PC-9 (cell line): Measurements from ENCODE around the gene SPTBN5. TPM values are rescaled to one million over a fixed set of nuclear protein-coding genes. Genes with fewer than 3 reads are reported as not detected.

Experiments
- BruUV-seq: library from RNA; stranded (reverse); fragments of 400-500 nt; replicated peaks from 2 replicates; lab custom pipeline; 2021; lab: Mats Ljungman, UMichigan
- CTCF ChIA-PET: fragments of 300-600 bp; sonication (Branson Sonifier 250); formaldehyde crosslinking; loops from one replicate; lab custom pipeline; 2022; ENCODE audit warnings: antibody characterized with exemption; lab: Charles Lee
- POLR2A ChIA-PET: fragments of 300-600 bp; sonication (Branson Sonifier 250); formaldehyde crosslinking; loops from one replicate; lab custom pipeline; 2022; ENCODE audit warnings: antibody characterized with exemption; ENCODE audit not compliant: unreplicated experiment; lab: Charles Lee
- DNase-seq, 2 experiments: peaks; one replicate each; pipeline versions ENCODE4 v3.0.0 to v3.0.0-alpha.2; 2015 to 2022; ENCODE audit warnings: mixed read lengths in 1 of 2
- H2AFZ ChIP-seq: fragments of 200-600 bp; sonication (generic); 2 replicates; pipeline ENCODE4 v1.8.1; 2017; ENCODE audit warnings: antibody characterized with exemption
- H3F3A ChIP-seq: fragments of 200-600 bp; sonication (generic); 2 replicates; pipeline ENCODE4 v1.8.1; 2017; ENCODE audit warnings: antibody characterized with exemption, mild to moderate bottlenecking, low read depth; ENCODE audit not compliant: insufficient read depth
- H3K27ac ChIP-seq: fragments of 200-600 bp; sonication (generic); 2 replicates; pipeline ENCODE4 v1.6.1; 2016; ENCODE audit warnings: mixed run types
- H3K27me3 ChIP-seq: fragments of 200-600 bp; sonication (generic); 2 replicates; pipeline ENCODE4 v1.6.1; 2016; ENCODE audit warnings: low read depth, mixed run types; ENCODE audit not compliant: insufficient read depth
- H3K36me3 ChIP-seq: fragments of 200-600 bp; sonication (generic); 2 replicates; pipeline ENCODE4 v1.6.1; 2016; ENCODE audit warnings: low read depth, mixed run types
- H3K4me1 ChIP-seq: fragments of 200-600 bp; sonication (generic); replicated peaks from 2 replicates; pipeline ENCODE4 v1.6.1; 2016; ENCODE audit warnings: mixed run types; ENCODE audit not compliant: insufficient read depth
- H3K4me2 ChIP-seq: fragments of 200-600 bp; sonication (generic); 2 replicates; pipeline ENCODE4 v1.6.1; 2017; ENCODE audit warnings: mixed run types
- H3K4me3 ChIP-seq: fragments of 200-600 bp; sonication (generic); 2 replicates; pipeline ENCODE4 v1.6.1; 2016; ENCODE audit warnings: mixed run types
- H3K79me2 ChIP-seq: fragments of 200-600 bp; sonication (generic); 2 replicates; pipeline ENCODE4 v1.6.1; 2017; ENCODE audit warnings: low read depth, mixed run types
- H3K9me2 ChIP-seq: fragments of 200-600 bp; sonication (generic); 2 replicates; pipeline ENCODE4 v1.8.1; 2017; ENCODE audit warnings: mild to moderate bottlenecking; ENCODE audit not compliant: insufficient read depth
- H3K9me3 ChIP-seq: fragments of 200-600 bp; sonication (generic); 2 replicates; pipeline ENCODE4 v1.8.1; 2016; ENCODE audit warnings: low read depth; ENCODE audit not compliant: insufficient read depth
- H4K20me1 ChIP-seq: fragments of 200-600 bp; sonication (generic); 2 replicates; pipeline ENCODE4 v1.8.1; 2017; ENCODE audit not compliant: insufficient read depth
- EZH2 ChIP-seq: fragments of 200-600 bp; sonication (generic); IDR thresholded peaks from 2 replicates; pipeline ENCODE4 v1.8.0; 2017; ENCODE audit warnings: antibody characterized with exemption, low read depth
- intact Hi-C: fragments of 100-400 bp; cut with micrococcal nuclease; formaldehyde crosslinking; loops from one replicate; pipeline ENCODE4 v1.10.0; 2022; ENCODE audit not compliant: unreplicated experiment
- total RNA-seq: library from RNA; stranded (reverse); gene quantifications from 2 replicates; pipeline ENCODE4 v1.2.3, GENCODE V29; 2021
- TF ChIP-seq, protein P1 (sequence below): fragments of 200-600 bp; sonication (generic); conservative IDR thresholded peaks from 2 replicates; pipeline ENCODE4 v1.6.1; 2017; ENCODE audit warnings: mixed run types, antibody characterized with exemption, mild to moderate bottlenecking, moderate library complexity

The SPTBN5 gene
- total RNA-seq, 1 experiment from 2014 or later, result 2.6 TPM

DNA sequence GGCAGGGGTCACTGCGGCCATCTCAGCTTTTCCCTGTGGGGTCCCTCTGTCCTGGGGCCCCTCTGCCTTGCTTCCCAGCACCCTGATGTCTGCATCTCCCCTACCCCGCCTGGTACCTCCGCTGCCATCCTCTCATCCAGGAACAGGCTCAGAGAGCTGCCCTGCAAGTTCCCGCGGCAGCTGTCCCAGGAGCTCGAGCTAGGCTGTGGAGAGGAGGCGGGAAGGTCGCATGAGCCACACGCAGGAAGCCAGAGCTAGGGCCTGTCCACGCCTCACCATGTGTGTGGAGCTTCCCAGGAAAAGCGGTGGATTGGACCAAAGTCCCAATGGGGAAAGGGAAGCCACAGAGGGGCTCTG is 42.7 kb downstream of the SPTBN5 start:
- Histone ChIP-seq H3K27ac (no peak overlapping the region), H3K27me3 (no peaks in the 10 kb centered on the region), H3K4me3 (no peak overlapping the region), H2AFZ (no peak overlapping the region), H3K9me3 (no peaks in the 10 kb centered on the region), H3K4me2 (no peak overlapping the region), H3K79me2 (no peaks in the 10 kb centered on the region), H3F3A (no peaks in the 10 kb centered on the region), H4K20me1 (no peaks in the 10 kb centered on the region), H3K36me3 (no peaks in the 10 kb centered on the region), H3K9me2 (no peaks in the 10 kb centered on the region), H3K4me1 (no peaks in the 10 kb centered on the region)
- CTCF ChIA-PET, result interaction anchor here (0.6 kb wide), 1 partner anchor 1806 kb away, joined by 3 read pairs; no protein-coding TSS in a partner anchor
- no peak for DNase-seq
- BruUV-seq, result no TSS peak
- intact Hi-C loops, result no loop called here
- TF ChIP-seq, protein P1, sequence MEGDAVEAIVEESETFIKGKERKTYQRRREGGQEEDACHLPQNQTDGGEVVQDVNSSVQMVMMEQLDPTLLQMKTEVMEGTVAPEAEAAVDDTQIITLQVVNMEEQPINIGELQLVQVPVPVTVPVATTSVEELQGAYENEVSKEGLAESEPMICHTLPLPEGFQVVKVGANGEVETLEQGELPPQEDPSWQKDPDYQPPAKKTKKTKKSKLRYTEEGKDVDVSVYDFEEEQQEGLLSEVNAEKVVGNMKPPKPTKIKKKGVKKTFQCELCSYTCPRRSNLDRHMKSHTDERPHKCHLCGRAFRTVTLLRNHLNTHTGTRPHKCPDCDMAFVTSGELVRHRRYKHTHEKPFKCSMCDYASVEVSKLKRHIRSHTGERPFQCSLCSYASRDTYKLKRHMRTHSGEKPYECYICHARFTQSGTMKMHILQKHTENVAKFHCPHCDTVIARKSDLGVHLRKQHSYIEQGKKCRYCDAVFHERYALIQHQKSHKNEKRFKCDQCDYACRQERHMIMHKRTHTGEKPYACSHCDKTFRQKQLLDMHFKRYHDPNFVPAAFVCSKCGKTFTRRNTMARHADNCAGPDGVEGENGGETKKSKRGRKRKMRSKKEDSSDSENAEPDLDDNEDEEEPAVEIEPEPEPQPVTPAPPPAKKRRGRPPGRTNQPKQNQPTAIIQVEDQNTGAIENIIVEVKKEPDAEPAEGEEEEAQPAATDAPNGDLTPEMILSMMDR, result no peak
- no peak for TF ChIP-seq EZH2
- POLR2A ChIA-PET, result interaction anchor here (0.6 to 1.4 kb wide), 2 partner anchors 13 to 287 kb away, joined by 6 to 7 read pairs; partner anchors contain the start of gene PLA2G4B

DNA sequence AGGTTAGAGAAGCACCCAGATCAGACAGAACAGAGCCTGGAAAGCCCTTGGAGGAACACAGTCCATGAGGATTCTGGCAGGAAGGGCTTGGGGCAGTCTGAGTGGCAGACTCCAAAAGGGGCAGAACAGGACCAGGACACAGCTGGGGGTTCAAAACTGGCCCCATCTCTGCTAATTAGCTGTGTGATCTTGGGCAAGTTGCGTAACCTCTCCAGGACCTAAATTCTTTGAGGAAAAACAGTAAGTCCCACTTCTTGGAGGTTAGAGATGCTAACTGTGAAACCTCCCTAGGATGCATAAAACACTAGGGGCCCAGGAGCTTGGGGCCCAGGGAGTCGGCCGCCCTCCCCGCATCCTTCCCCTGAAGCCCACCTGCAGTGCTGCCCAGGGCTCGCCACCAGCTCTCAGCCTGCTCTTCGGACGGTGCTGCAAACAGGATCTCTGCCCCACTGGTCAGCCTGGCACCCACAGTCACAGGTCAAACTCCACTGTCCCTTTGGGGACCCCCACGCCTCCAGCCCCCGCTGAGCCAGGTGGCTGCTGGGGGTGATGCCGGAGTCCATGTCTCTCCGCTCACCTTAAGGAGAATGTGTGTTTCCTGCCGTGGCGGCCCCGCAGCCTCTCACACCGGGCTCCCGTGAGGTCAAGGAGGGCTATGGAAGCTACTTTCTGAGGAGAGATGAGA is 43.2 kb downstream of the SPTBN5 start:
- intact Hi-C loops, result no loop called here
- H3K27ac ChIP-seq, result no peak overlapping the region
- CTCF ChIA-PET, result interaction anchor here (0.6 kb wide), 1 partner anchor 1805 kb away, joined by 3 read pairs; no protein-coding TSS in a partner anchor
- H3K4me2 ChIP-seq, result no peak overlapping the region
- no peaks in the 10 kb centered on the region for H4K20me1 ChIP-seq
- no peaks in the 10 kb centered on the region for H3K36me3 ChIP-seq
- TF ChIP-seq, protein P1, result no peak
- no peak for TF ChIP-seq EZH2
- no peaks in the 10 kb centered on the region for H3K4me1 ChIP-seq
- no peaks in the 10 kb centered on the region for H3F3A ChIP-seq
- H3K9me3 ChIP-seq, result no peaks in the 10 kb centered on the region
- DNase-seq, result no peak
- POLR2A ChIA-PET, result interaction anchor here (1.4 kb wide), 1 partner anchor 12 kb away, joined by 7 read pairs; the partner anchor contains the start of gene PLA2G4B
- no peak overlapping the region for H3K4me3 ChIP-seq
- H2AFZ ChIP-seq, result no peak overlapping the region
- no TSS peak for BruUV-seq
- H3K27me3 ChIP-seq, result no peaks in the 10 kb centered on the region
- H3K9me2 ChIP-seq, result no peaks in the 10 kb centered on the region
- no peaks in the 10 kb centered on the region for H3K79me2 ChIP-seq

DNA sequence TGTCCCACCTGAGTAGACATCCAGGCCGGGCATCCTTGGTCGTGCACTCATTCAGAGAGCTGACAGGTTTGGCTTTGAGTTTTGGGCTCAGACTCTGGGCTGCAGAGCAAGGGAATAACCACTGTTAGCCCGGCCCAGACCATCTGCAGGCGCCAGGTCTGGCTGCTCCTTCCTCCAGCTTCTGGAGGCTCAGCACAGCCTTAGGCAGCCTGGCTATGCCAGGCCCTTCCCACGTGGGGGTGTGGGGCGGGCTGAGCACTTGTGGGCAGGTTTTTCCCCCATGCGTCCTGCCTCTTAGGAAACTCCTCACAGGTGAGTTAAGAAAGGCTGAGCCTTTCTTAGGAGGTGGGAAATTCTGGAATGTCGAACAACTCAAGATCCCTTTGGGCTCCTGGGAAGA is 44.0 kb downstream of the SPTBN5 start:
- H3K9me3 ChIP-seq, result no peaks in the 10 kb centered on the region
- intact Hi-C loops, result no loop called here
- H3F3A ChIP-seq, result no peaks in the 10 kb centered on the region
- no peaks in the 10 kb centered on the region for H3K36me3 ChIP-seq
- no peak overlapping the region for H3K4me2 ChIP-seq
- CTCF ChIA-PET, result no interaction called here
- no peak for DNase-seq
- BruUV-seq, result no TSS peak
- H3K9me2 ChIP-seq, result no peaks in the 10 kb centered on the region
- no peak overlapping the region for H3K4me3 ChIP-seq
- H3K27me3 ChIP-seq, result no peaks in the 10 kb centered on the region
- TF ChIP-seq, protein P1, result no peak
- no peak overlapping the region for H3K27ac ChIP-seq
- H3K79me2 ChIP-seq, result no peaks in the 10 kb centered on the region
- no peaks in the 10 kb centered on the region for H4K20me1 ChIP-seq
- H3K4me1 ChIP-seq, result no peaks in the 10 kb centered on the region
- H2AFZ ChIP-seq, result no peak overlapping the region
- POLR2A ChIA-PET, result no interaction called here
